ENCODE measurements around the gene GZMA.
"Not testable (repeated sequence)": the region's sequence is repeated elsewhere in the genome, so short reads cannot be mapped to it uniquely, and the experiment has no call there.

Gene GZMA

GRCh38 chr5:55102348-55102747 lies at the start of gene GZMA:
Gene GZMA (plus strand): TSS chr5:55102646. CDS start chr5:55102683, 37 bp downstream.
- peak in 1 of 2 experiments; percentile 1 for DNase-seq

DNA sequence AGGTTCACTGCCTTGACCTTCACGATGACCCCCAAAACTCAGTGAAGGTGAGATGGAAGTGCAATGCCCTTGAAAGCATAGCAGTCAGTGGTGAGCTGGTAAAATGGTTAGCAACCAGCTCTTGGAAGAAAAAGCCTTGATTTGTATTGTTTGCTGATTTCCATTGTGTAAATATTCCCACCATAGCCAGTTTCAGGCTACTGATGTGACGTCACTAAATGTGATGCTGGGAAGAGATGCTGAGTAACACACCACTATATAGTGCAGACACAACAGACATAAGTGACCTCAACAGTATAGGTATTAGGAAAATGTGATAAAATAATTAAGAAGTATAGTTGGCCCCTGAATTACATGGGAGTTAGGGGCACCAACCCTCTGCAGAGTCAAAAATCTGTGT lies 47.3 kb upstream of the GZMA start:
- DNase-seq: no peak

- DNase-seq: peak; percentile 11 to 18
Observed at GRCh38 chr5:55062039-55062779, 40.2 kb upstream of the GZMA start.

DNA sequence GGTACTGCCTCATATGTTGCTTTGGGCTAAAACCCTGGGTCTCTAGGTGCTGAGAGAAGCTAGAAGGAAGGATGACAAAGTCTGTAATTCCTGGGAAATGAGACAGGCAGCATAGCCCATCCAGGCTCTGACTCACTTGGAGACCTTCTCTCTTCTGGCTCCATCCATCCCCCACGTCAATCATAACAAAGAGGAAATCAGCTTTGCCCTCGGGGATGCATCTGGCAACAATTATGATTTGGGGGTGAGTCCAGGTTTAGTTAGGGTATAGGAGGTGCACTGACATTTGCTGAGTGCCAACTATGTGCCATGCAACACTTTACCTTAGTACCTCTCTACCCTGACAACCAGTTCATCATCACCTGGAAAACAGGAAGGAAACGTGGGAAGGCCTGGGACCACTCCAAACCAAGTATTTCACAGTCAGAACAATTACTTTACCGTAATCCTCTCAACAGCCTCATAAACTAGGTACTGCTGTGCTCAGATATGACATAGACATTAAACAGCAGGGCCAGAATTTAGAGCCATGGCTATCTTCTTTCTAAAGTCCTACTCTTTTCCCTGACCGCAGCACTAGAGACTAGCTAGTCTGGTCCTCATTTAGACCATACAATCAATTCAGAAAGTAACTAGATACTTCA lies 39.1 kb upstream of the GZMA start:
- DNase-seq: no peak

DNA sequence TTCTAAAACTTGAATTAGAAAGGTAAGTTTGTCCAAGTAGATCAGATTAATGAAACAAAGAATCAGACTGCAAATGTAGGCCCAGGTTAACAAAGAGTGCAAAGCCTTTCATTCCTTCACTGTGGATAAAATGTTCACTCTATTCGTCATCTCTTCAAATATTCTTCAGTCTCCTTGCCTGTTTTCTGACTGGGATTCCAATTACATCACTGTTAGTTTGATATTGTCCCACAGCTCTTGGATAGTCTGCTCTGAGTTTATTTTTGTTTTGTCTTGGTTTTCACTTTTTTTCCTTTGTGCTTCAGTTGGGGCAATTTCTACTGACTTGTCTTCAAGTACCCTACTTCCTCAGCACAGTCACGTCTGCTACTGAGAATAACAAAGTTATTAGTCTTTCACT lies 38.5 kb upstream of the GZMA start:
- no peak for DNase-seq

- no peak for DNase-seq
Observed at GRCh38 chr5:55064523-55064922, 37.9 kb upstream of the GZMA start.

- DNase-seq: no peak
Observed at GRCh38 chr5:55066277-55066676, 36.2 kb upstream of the GZMA start.

DNA sequence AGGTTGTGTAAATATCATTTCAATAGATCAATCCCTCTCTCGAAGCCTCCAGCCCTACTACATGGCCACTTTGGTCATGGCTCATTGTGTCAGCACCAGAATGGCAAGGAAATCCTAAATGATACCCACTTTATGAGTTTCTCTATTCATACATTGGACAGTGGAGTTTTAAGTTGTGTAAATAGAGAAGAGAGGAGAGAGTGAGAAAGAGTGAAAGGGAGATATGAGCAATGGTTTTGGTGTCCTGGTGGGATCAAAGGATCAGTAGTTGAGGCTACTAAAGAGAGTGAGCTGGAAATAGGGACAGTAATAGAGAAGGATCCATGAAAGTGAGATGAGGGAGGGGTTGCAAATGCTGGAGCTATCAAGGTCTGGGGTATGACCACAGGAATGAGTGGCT lies 31.5 kb upstream of the GZMA start:
- no peak for DNase-seq

- DNase-seq: no peak
Observed at GRCh38 chr5:55071413-55071812, 31.0 kb upstream of the GZMA start.

GRCh38 chr5:55072666-55073065 lies 29.8 kb upstream of the GZMA start:
- no peak for DNase-seq

DNA sequence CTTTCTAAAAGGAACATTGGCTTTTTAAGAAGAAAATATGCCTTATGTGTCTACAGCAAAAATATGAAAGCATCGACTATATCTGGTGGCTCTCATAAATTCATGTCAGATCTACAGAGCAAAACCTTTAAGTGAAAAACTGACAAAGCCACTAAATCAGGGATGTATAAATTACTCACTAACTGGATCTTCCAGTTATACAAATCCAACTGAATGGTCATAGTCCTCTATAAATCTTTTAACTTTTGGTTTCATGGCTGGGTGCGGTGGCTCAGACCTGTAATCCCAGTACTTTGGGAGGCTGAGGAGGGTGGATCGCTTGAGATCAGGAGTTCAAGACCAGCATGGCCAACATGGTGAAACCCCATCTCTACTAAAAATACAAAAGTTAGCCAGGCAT lies 29.2 kb upstream of the GZMA start:
- no peak for DNase-seq

- no peak for DNase-seq
Observed at GRCh38 chr5:55081541-55081940, 20.9 kb upstream of the GZMA start.

DNA sequence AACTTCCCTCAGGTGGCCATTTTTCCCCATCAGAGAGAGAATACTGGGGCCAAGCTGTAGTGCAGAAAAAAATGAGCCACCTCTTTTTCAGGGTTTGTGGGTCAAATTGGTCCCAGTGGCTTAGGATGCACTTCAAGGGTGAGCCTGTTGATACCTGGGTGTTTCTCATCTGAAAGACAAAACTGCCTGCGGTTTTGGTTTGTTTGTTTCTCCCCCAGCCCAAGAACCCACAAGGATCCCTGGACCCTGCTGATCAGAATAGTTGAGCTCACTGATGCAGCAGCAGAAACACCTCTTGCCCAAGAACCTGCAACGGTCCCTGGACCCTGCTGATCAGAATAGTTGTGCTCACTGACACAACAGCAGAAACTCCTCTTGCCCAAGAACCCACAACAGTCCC lies 13.1 kb upstream of the GZMA start:
- not testable (repeated sequence) for DNase-seq

DNA sequence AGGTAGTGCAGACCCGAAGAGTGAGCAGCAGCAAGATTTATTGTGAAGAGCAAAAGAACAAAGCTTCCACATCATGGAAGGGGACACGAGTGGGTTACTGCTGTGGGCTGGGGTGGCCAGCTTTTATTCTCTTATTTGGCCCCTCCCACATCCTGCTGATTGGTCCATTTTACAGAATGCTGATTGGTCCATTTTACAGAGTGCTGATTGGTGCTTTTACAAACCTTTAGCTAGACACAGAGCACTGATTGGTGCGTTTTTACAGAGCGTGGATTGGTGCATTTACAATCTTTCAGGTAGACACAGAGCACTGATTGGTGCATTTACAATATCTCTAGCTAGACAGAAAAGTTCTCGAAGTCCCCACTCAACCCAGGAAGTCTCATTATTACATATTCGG lies 11.4 kb upstream of the GZMA start:
- not testable (repeated sequence) for DNase-seq

DNA sequence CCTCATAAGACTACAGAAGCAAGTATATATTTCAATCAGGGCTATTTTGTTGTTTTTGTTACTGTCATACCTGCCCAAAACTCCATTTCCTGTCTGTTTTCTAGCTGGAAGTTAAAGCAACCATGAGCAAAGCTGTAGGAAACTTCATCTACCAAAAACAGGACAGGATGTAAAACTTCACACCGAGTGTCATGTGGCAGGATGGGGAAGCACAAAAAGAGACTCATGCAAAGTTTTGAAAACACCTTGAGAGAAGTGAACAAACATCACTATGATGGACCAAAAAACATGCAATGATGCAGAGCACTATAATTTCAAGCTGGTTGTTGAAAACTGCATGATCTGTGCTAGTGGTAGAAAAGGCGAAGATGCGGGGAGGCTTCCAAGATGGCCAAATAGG lies 6.3 kb upstream of the GZMA start:
- no peak for DNase-seq

- peak; percentile 4 to 18 for DNase-seq
Observed at GRCh38 chr5:55096861-55097260, 5.6 kb upstream of the GZMA start.

DNA sequence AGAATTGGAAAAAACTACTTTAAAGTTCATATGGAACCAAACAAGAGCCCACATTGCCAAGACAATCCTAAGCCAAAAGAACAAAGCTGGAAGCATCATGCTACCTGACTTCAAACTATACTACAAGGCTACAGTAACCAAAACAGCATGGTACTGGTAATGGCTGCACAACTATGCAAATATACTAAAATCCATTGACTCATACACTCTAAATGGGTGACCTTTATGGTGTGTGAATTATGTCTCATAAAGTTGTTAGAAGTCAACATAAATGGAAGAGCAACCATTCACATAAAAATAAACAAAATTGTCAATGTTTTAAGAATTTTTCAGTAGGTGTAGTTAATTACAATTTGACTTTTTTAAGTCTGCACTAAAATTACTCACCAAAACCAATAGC lies 1.3 kb upstream of the GZMA start:
- not testable (repeated sequence) for DNase-seq

GRCh38 chr5:55101556-55102276 lies 730 bp upstream of the GZMA start:
- no peak for DNase-seq

GRCh38 chr5:55104036-55104772 lies 1.8 kb downstream of the GZMA start:
- no peak for DNase-seq

DNA sequence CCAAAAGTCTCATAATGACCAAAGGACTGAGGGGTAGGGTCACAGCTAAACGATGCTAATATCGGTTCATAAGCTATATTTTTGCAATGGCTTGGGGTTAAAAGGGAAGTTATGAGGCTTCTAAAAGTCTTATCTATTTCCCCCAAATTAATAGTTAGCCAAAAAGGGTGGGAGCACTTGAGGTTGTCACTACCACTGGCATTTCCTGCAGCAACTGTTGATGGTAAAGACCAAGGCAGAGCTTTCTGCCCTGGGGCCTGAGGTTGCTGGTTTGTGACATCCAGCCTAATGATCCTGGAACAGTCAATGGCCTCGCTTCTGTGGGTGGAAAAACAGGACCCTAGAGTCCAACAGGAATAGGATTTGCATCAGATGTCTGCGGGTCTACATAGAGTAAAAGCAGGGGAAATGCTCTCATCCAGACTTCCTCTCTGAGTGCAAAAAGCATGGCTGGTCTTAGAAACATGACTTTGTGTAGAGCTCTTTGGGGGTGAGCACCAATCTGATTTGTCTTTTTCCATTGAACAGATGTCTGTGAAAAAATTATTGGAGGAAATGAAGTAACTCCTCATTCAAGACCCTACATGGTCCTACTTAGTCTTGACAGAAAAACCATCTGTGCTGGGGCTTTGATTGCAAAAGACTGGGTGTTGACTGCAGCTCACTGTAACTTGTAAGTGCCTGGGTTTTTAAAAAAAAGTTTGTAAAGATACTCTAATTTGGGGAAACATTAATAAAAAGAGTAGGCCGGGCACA lies 2.7 kb downstream of the GZMA start:
- no peak for DNase-seq

DNA sequence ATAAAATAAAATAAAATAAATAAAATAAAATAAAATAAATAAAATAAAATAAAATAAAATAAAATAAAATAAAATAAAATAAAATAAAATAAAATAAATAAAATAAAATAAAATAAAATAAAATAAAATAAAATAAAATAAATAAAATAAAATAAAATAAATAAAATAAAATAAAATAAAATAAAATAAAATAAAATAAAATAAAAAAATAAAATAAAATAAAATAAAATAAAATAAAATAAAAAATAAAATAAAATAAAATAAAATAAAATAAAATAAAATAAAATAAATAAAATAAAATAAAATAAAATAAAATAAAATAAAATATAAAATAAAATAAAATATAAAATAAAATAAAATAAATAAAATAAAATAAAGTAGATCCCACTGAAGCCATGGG lies 3.5 kb downstream of the GZMA start:
- not testable (repeated sequence) for DNase-seq

DNA sequence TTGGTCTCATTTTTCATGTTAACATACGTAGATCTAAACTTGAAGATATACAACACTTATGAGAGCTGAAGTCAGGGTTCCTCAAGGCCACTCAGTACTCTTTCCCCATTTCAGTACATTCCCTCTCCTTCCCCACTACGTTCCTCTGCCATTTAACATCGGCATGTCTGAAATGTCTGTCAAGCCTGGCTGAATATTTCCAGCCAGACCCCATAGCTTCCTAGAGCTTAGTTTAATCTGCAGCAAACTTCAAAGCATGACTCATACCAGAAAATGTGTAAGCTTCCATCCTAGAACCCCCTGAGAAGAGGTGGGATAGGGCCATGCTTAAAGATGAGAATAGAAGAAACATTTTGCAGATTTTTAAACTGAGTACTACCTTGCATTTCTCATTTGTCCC lies 6.2 kb downstream of the GZMA start:
- DNase-seq: no peak

- no peak for DNase-seq
Observed at GRCh38 chr5:55110217-55110616, 7.8 kb downstream of the GZMA start.

Measured in activated CD4-positive, alpha-beta T cell treated with anti-CD3 and anti-CD28 coated beads, Interleukin-2, amount 50 U/mL, for 4 hours (primary cell).